PC-9 (cell line): ENCODE results near the gene PTGES. TPM values are rescaled to one million over a fixed set of nuclear protein-coding genes. Genes with fewer than 3 reads are reported as not detected.

ENCODE experiments used
- BruUV-seq: library from RNA; stranded (reverse); fragments of 400-500 nt; replicated peaks from 2 replicates; lab custom pipeline; 2021; lab: Mats Ljungman, UMichigan
- CTCF ChIA-PET: fragments of 300-600 bp; sonication (Branson Sonifier 250); formaldehyde crosslinking; loops from one replicate; lab custom pipeline; 2022; ENCODE audit warnings: antibody characterized with exemption; lab: Charles Lee
- POLR2A ChIA-PET: fragments of 300-600 bp; sonication (Branson Sonifier 250); formaldehyde crosslinking; loops from one replicate; lab custom pipeline; 2022; ENCODE audit warnings: antibody characterized with exemption; ENCODE audit not compliant: unreplicated experiment; lab: Charles Lee
- DNase-seq, 2 experiments: peaks; one replicate each; pipeline versions ENCODE4 v3.0.0 to v3.0.0-alpha.2; 2015 to 2022; ENCODE audit warnings: mixed read lengths in 1 of 2
- H2AFZ ChIP-seq: fragments of 200-600 bp; sonication (generic); 2 replicates; pipeline ENCODE4 v1.8.1; 2017; ENCODE audit warnings: antibody characterized with exemption
- H3F3A ChIP-seq: fragments of 200-600 bp; sonication (generic); 2 replicates; pipeline ENCODE4 v1.8.1; 2017; ENCODE audit warnings: antibody characterized with exemption, mild to moderate bottlenecking, low read depth; ENCODE audit not compliant: insufficient read depth
- H3K27ac ChIP-seq: fragments of 200-600 bp; sonication (generic); 2 replicates; pipeline ENCODE4 v1.6.1; 2016; ENCODE audit warnings: mixed run types
- H3K27me3 ChIP-seq: fragments of 200-600 bp; sonication (generic); 2 replicates; pipeline ENCODE4 v1.6.1; 2016; ENCODE audit warnings: low read depth, mixed run types; ENCODE audit not compliant: insufficient read depth
- H3K36me3 ChIP-seq: fragments of 200-600 bp; sonication (generic); 2 replicates; pipeline ENCODE4 v1.6.1; 2016; ENCODE audit warnings: low read depth, mixed run types
- H3K4me1 ChIP-seq: fragments of 200-600 bp; sonication (generic); replicated peaks from 2 replicates; pipeline ENCODE4 v1.6.1; 2016; ENCODE audit warnings: mixed run types; ENCODE audit not compliant: insufficient read depth
- H3K4me2 ChIP-seq: fragments of 200-600 bp; sonication (generic); 2 replicates; pipeline ENCODE4 v1.6.1; 2017; ENCODE audit warnings: mixed run types
- H3K4me3 ChIP-seq: fragments of 200-600 bp; sonication (generic); 2 replicates; pipeline ENCODE4 v1.6.1; 2016; ENCODE audit warnings: mixed run types
- H3K79me2 ChIP-seq: fragments of 200-600 bp; sonication (generic); 2 replicates; pipeline ENCODE4 v1.6.1; 2017; ENCODE audit warnings: low read depth, mixed run types
- H3K9me2 ChIP-seq: fragments of 200-600 bp; sonication (generic); 2 replicates; pipeline ENCODE4 v1.8.1; 2017; ENCODE audit warnings: mild to moderate bottlenecking; ENCODE audit not compliant: insufficient read depth
- H3K9me3 ChIP-seq: fragments of 200-600 bp; sonication (generic); 2 replicates; pipeline ENCODE4 v1.8.1; 2016; ENCODE audit warnings: low read depth; ENCODE audit not compliant: insufficient read depth
- H4K20me1 ChIP-seq: fragments of 200-600 bp; sonication (generic); 2 replicates; pipeline ENCODE4 v1.8.1; 2017; ENCODE audit not compliant: insufficient read depth
- EZH2 ChIP-seq: fragments of 200-600 bp; sonication (generic); IDR thresholded peaks from 2 replicates; pipeline ENCODE4 v1.8.0; 2017; ENCODE audit warnings: antibody characterized with exemption, low read depth
- intact Hi-C: fragments of 100-400 bp; cut with micrococcal nuclease; formaldehyde crosslinking; loops from one replicate; pipeline ENCODE4 v1.10.0; 2022; ENCODE audit not compliant: unreplicated experiment
- total RNA-seq: library from RNA; stranded (reverse); gene quantifications from 2 replicates; pipeline ENCODE4 v1.2.3, GENCODE V29; 2021
- TF ChIP-seq, protein P1 (sequence below): fragments of 200-600 bp; sonication (generic); conservative IDR thresholded peaks from 2 replicates; pipeline ENCODE4 v1.6.1; 2017; ENCODE audit warnings: mixed run types, antibody characterized with exemption, mild to moderate bottlenecking, moderate library complexity

The PTGES gene
- total RNA-seq, 1 experiment from 2014 or later: 119 TPM

GRCh38 chr9:129733632-129733953 lies 19.2 kb downstream of the PTGES start:
- H3K36me3 ChIP-seq: no peaks in the 10 kb centered on the region
- no peak for DNase-seq
- no peak for TF ChIP-seq EZH2
- TF ChIP-seq, protein P1, sequence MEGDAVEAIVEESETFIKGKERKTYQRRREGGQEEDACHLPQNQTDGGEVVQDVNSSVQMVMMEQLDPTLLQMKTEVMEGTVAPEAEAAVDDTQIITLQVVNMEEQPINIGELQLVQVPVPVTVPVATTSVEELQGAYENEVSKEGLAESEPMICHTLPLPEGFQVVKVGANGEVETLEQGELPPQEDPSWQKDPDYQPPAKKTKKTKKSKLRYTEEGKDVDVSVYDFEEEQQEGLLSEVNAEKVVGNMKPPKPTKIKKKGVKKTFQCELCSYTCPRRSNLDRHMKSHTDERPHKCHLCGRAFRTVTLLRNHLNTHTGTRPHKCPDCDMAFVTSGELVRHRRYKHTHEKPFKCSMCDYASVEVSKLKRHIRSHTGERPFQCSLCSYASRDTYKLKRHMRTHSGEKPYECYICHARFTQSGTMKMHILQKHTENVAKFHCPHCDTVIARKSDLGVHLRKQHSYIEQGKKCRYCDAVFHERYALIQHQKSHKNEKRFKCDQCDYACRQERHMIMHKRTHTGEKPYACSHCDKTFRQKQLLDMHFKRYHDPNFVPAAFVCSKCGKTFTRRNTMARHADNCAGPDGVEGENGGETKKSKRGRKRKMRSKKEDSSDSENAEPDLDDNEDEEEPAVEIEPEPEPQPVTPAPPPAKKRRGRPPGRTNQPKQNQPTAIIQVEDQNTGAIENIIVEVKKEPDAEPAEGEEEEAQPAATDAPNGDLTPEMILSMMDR: no peak
- no peaks in the 10 kb centered on the region for H3K9me3 ChIP-seq
- H2AFZ ChIP-seq: no peak overlapping the region
- no peak overlapping the region for H3K4me3 ChIP-seq
- no peaks in the 10 kb centered on the region for H3K79me2 ChIP-seq
- no peak overlapping the region for H3K27ac ChIP-seq
- H4K20me1 ChIP-seq: no peaks in the 10 kb centered on the region
- H3F3A ChIP-seq: peaks cover 57% of the 10 kb centered on the region
- no peaks in the 10 kb centered on the region for H3K9me2 ChIP-seq
- no peak overlapping the region for H3K4me2 ChIP-seq
- BruUV-seq: no TSS peak
- H3K27me3 ChIP-seq: no peaks in the 10 kb centered on the region
- 0 out of 2 replicates have a peak, but pooled peaks cover 5% of the 10 kb centered on the region for H3K4me1 ChIP-seq
- ChIA-PET POLR2A (no interaction called here), CTCF (interaction anchor here (0.6 to 0.7 kb wide), 2 partner anchors 9 to 372 kb away, joined by 4 to 5 read pairs; no protein-coding TSS in a partner anchor)
- intact Hi-C loops: no loop called here

DNA sequence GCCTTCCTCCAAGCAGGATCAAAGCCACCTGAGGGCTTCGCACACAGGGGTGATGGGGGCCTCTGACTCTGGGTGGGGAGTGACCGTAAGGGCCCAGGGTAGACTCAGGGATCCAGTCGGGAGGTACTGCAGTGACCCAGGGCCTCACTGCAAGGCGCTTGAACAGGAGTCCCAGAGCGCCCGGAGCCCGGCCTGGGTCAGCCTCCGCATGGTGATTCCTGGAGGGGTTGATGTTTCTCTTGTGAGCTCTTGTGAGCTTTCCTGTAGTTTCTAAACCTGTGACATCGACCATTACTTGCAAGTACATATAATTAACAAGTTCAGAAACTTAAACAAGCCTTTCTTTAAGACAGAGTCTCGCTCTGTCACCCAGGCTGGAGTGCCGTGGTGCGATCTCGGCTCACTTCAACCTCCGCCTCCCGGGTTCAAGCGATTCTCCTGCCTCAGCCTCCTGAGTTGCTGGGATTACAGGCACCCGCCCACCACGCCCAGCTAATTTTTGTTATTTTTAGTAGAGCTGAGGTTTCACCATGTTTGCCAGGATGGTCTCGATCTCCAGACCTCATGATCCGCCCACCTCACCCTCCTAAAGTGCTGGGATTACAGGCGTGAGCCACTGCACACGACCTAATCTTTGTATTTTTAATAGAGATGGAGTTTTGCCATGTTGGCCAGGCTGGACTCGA lies 19.8 kb downstream of the PTGES start:
- ChIA-PET POLR2A (no interaction called here), CTCF (interaction anchor here (0.6 to 0.7 kb wide), 4 partner anchors 9 to 371 kb away, joined by 3 to 5 read pairs (median 4); no protein-coding TSS in a partner anchor)
- H3K4me1 ChIP-seq: 0 out of 2 replicates have a peak, but pooled peaks cover 5% of the 10 kb centered on the region
- H3K36me3 ChIP-seq: no peaks in the 10 kb centered on the region
- intact Hi-C loops: no loop called here
- no peaks in the 10 kb centered on the region for H3K27me3 ChIP-seq
- no peak for TF ChIP-seq EZH2
- TF ChIP-seq, protein P1: no peak
- DNase-seq: no peak
- no TSS peak for BruUV-seq
- H3F3A ChIP-seq: peaks cover 52% of the 10 kb centered on the region
- H3K9me2 ChIP-seq: no peaks in the 10 kb centered on the region
- H2AFZ ChIP-seq: no peak overlapping the region
- no peaks in the 10 kb centered on the region for H3K79me2 ChIP-seq
- no peak overlapping the region for H3K4me3 ChIP-seq
- H3K4me2 ChIP-seq: no peak overlapping the region
- no peaks in the 10 kb centered on the region for H3K9me3 ChIP-seq
- H4K20me1 ChIP-seq: no peaks in the 10 kb centered on the region
- H3K27ac ChIP-seq: no peak overlapping the region

- H3K4me1 ChIP-seq: no peaks in the 10 kb centered on the region
- DNase-seq: no peak
- TF ChIP-seq, protein P1: no peak
- TF ChIP-seq EZH2: no peak
- no peaks in the 10 kb centered on the region for H3K9me2 ChIP-seq
- no peaks in the 10 kb centered on the region for H3K36me3 ChIP-seq
- no peaks in the 10 kb centered on the region for H4K20me1 ChIP-seq
- no peaks in the 10 kb centered on the region for H3K79me2 ChIP-seq
- H3K27ac ChIP-seq: no peak overlapping the region
- ChIA-PET POLR2A (interaction anchor here (0.6 kb wide), 1 partner anchor 20 kb away, joined by 3 read pairs; no protein-coding TSS in a partner anchor), CTCF (no interaction called here)
- H2AFZ ChIP-seq: no peak overlapping the region
- H3K9me3 ChIP-seq: no peaks in the 10 kb centered on the region
- no TSS peak for BruUV-seq
- H3F3A ChIP-seq: peaks cover 50% of the 10 kb centered on the region
- no peak overlapping the region for H3K4me3 ChIP-seq
- no peak overlapping the region for H3K4me2 ChIP-seq
- H3K27me3 ChIP-seq: no peaks in the 10 kb centered on the region
- intact Hi-C loops: no loop called here
Observed at GRCh38 chr9:129732100-129732499, 20.7 kb downstream of the PTGES start.
